Measurements from ENCODE around the gene GEMIN7.

GEMIN7 gene

DNA sequence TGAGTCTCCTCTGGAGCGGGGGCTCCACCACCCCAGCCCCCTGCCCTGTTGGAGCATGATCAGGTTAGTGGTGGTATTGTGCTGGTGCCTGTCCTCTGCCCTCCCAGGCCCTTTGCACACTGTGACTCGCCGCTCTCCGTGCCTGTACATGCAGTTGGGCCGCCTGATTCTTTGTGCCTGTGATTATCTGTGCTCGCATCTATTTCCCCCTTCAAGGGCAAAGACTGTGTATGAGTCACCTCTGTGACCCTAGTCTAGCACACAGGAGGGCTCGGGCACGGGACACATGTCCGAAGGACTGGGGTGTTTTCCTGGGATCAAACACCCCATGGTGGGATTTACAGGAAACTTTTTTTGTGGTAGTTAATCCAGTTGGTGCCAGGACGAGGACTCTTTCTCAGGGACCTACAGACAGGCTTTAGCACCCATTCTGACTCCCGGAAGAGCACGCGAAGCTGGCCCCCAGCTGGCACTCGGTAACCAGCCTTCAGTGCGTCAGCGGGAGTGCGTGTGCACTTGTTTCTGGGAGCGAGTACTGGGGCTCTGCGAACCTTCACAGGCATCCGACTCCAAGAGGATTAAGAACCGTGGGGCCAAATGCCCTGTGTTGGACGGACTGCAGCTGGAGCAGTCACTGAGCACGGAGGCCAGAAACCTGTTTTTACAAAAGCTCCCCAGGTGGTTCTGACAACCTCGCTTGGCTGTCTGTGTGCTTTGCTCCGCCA lies 20.6 kb downstream of the GEMIN7 start:
- Histone ChIP-seq H3K23ac (ENCODE audit: low read length) (no peak overlapping the region), H3K79me2 (ENCODE audit: control insufficient read depth, insufficient read depth, low read length, poor library complexity) (peaks cover 24% of the 10 kb centered on the region), H3K4ac (ENCODE audit: low read depth, low read length) (peak overlapping the region; percentile 8), H2BK5ac (ENCODE audit: low read depth, low read length, poor library complexity) (no peak overlapping the region), H4K12ac (ENCODE audit: low read depth, low read length) (no peak overlapping the region), H4K8ac (ENCODE audit: low read depth, low read length) (no peak overlapping the region), H3K18ac (ENCODE audit: low read length) (peak overlapping the region; percentile 2), H3K79me1 (ENCODE audit: low read length) (no peaks in the 10 kb centered on the region), H3K27ac (ENCODE audit: low read depth, low read length) (no peak overlapping the region), H3K14ac (ENCODE audit: low read length) (no peak overlapping the region), H2BK12ac (ENCODE audit: low read length) (no peak overlapping the region), H3K27me3 (ENCODE audit: insufficient read depth, low read length) (no peaks in the 10 kb centered on the region), H3K9ac (ENCODE audit: low read length) (no peak overlapping the region), H4K91ac (ENCODE audit: low read depth, low read length) (no peak overlapping the region), H3K36me3 (ENCODE audit: control insufficient read depth in 1 of 2, insufficient read depth in 2 of 2, low read length in 2 of 2) (peaks cover 0 to 4% of the 10 kb centered on the region in 2 experiments), H3K4me2 (ENCODE audit: low read length) (no peak overlapping the region), H3K4me1 (ENCODE audit: control insufficient read depth in 1 of 2, insufficient read depth in 2 of 2, low read length in 2 of 2) (peaks cover 22 to 25% of the 10 kb centered on the region in 2 experiments), H2AFZ (ENCODE audit: insufficient read depth, low read length, poor library complexity) (no peak overlapping the region), H3K4me3 (ENCODE audit: low read depth, low read length) (no peak overlapping the region), H2BK120ac (ENCODE audit: insufficient read depth, low read length, poor library complexity) (no peak overlapping the region), H2AK5ac (ENCODE audit: low read length) (no peak overlapping the region), H3K9me3 (ENCODE audit: insufficient read depth, low read depth, low read length) (no peaks in the 10 kb centered on the region)
- no peak for DNase-seq
- WGBS (ENCODE audit: extremely low coverage, insufficient coverage, insufficient read length) = no CpG with 5 or more reads among the region's 25 CpGs

DNA sequence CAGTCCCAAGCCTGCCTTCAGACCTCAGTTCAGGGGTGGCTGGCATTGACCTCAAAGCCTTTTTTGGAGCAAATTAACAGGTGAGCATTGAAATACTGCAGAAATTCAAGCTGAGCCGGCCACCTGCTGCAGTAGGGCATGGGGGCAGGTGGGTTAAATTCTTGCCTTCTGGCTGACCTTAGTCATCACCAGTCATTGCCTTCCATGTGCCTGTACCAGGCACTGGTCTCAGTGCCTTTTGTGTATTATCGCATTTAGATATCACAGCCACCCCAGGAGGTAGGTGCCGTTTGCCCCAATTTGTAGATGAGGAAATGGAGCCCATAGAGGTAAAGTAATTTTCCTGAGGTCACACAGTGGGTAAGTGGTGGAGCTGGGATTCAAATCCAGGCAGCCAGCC lies 21.1 kb downstream of the GEMIN7 start:
- H4K91ac ChIP-seq (ENCODE audit: low read depth, low read length) = no peak overlapping the region
- H3K4me3 ChIP-seq (ENCODE audit: low read depth, low read length) = no peak overlapping the region
- WGBS (ENCODE audit: extremely low coverage, insufficient coverage, insufficient read length) = no CpG with 5 or more reads among the region's 3 CpGs

DNA sequence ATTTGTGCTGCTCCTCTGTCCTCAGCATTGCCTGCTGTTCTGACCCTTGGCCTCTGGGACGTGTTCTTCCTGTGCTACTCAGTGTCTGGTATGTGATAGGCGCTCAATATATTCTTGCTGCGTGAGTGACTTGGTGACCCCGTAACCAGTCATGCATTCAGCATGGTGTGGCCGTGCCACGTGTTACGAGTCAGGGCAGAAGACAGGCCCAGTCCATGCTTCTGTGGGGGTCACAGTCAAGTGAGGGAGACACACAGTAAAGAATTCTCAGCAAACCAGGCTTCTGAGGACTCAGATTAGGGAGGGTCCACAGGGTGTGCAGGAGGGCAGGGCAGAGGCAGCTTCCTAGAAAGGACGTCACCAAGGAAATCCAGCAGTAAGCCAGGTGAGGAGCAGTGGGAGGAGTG lies 21.8 kb downstream of the GEMIN7 start:
- no peak for DNase-seq
- Histone ChIP-seq H2BK5ac (ENCODE audit: low read depth, low read length, poor library complexity) (no peak overlapping the region), H3K27me3 (ENCODE audit: insufficient read depth, low read length) (no peaks in the 10 kb centered on the region), H3K27ac (ENCODE audit: low read depth, low read length) (no peak overlapping the region), H3K4me3 (ENCODE audit: low read depth, low read length) (no peak overlapping the region), H3K9ac (ENCODE audit: low read length) (no peak overlapping the region), H3K4me2 (ENCODE audit: low read length) (no peak overlapping the region), H2BK12ac (ENCODE audit: low read length) (no peak overlapping the region), H2BK120ac (ENCODE audit: insufficient read depth, low read length, poor library complexity) (no peak overlapping the region), H3K79me2 (ENCODE audit: control insufficient read depth, insufficient read depth, low read length, poor library complexity) (peaks cover 23% of the 10 kb centered on the region), H2AK5ac (ENCODE audit: low read length) (no peak overlapping the region), H3K4ac (ENCODE audit: low read depth, low read length) (peak overlapping the region; percentile 37), H4K91ac (ENCODE audit: low read depth, low read length) (no peak overlapping the region), H3K18ac (ENCODE audit: low read length) (no peak overlapping the region), H3K23ac (ENCODE audit: low read length) (no peak overlapping the region), H3K4me1 (ENCODE audit: control insufficient read depth in 1 of 2, insufficient read depth in 2 of 2, low read length in 2 of 2) (peaks cover 20 to 25% of the 10 kb centered on the region in 2 experiments), H3K79me1 (ENCODE audit: low read length) (no peaks in the 10 kb centered on the region), H3K14ac (ENCODE audit: low read length) (no peak overlapping the region), H4K8ac (ENCODE audit: low read depth, low read length) (no peak overlapping the region), H2AFZ (ENCODE audit: insufficient read depth, low read length, poor library complexity) (no peak overlapping the region), H3K9me3 (ENCODE audit: insufficient read depth, low read depth, low read length) (no peaks in the 10 kb centered on the region), H4K12ac (ENCODE audit: low read depth, low read length) (no peak overlapping the region), H3K36me3 (ENCODE audit: control insufficient read depth in 1 of 2, insufficient read depth in 2 of 2, low read length in 2 of 2) (peaks cover 0 to 8% of the 10 kb centered on the region in 2 experiments)
- no CpG with 5 or more reads among the region's 8 CpGs for WGBS (ENCODE audit: extremely low coverage, insufficient coverage, insufficient read length)

More for the DNA sequence above, 21.1 kb downstream of the GEMIN7 start:
- peak in 1 of 2 donors; percentile 21 for DNase-seq
- H2AK5ac ChIP-seq (ENCODE audit: low read length) = no peak overlapping the region
- H2BK5ac ChIP-seq (ENCODE audit: low read depth, low read length, poor library complexity) = no peak overlapping the region
- peaks cover 0 to 8% of the 10 kb centered on the region in 2 experiments for H3K36me3 ChIP-seq (ENCODE audit: control insufficient read depth in 1 of 2, insufficient read depth in 2 of 2, low read length in 2 of 2)
- H3K9me3 ChIP-seq (ENCODE audit: insufficient read depth, low read depth, low read length) = no peaks in the 10 kb centered on the region
- H3K4me2 ChIP-seq (ENCODE audit: low read length) = no peak overlapping the region
- H2AFZ ChIP-seq (ENCODE audit: insufficient read depth, low read length, poor library complexity) = no peak overlapping the region
- no peaks in the 10 kb centered on the region for H3K79me1 ChIP-seq (ENCODE audit: low read length)
- no peak overlapping the region for H3K9ac ChIP-seq (ENCODE audit: low read length)
- no peak overlapping the region for H4K8ac ChIP-seq (ENCODE audit: low read depth, low read length)
- no peaks in the 10 kb centered on the region for H3K27me3 ChIP-seq (ENCODE audit: insufficient read depth, low read length)
- H4K12ac ChIP-seq (ENCODE audit: low read depth, low read length) = no peak overlapping the region
- H2BK120ac ChIP-seq (ENCODE audit: insufficient read depth, low read length, poor library complexity) = no peak overlapping the region
- H3K27ac ChIP-seq (ENCODE audit: low read depth, low read length) = no peak overlapping the region
- H3K4me1 ChIP-seq (ENCODE audit: control insufficient read depth in 1 of 2, insufficient read depth in 2 of 2, low read length in 2 of 2) = peaks cover 20 to 25% of the 10 kb centered on the region in 2 experiments
- no peak overlapping the region for H3K18ac ChIP-seq (ENCODE audit: low read length)
- no peak overlapping the region for H3K23ac ChIP-seq (ENCODE audit: low read length)
- no peak overlapping the region for H3K14ac ChIP-seq (ENCODE audit: low read length)
- H3K79me2 ChIP-seq (ENCODE audit: control insufficient read depth, insufficient read depth, low read length, poor library complexity) = peaks cover 23% of the 10 kb centered on the region
- no peak overlapping the region for H2BK12ac ChIP-seq (ENCODE audit: low read length)
- peak overlapping the region; percentile 2 for H3K4ac ChIP-seq (ENCODE audit: low read depth, low read length)

DNA sequence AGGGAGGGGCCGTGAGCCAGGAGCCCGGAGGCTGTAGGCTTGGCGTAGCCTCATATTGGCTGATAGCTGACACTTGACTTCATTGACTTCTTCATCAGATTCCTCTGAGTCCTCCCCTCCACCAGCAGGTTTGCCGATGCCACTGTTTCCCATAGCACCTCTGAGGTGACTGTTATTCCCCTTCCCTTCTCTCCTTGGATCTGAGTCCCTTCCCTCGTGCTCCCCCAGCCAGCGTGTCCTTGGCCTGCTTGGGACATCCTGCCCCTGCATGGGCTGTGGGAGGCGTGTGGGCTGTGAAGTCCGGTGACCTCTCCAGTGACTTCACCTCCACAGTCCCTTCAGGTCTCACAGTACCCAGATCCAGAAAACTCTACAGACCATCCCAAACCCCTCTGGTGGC lies 22.7 kb downstream of the GEMIN7 start:
- H3K9ac ChIP-seq (ENCODE audit: low read length) = no peak overlapping the region
- H3K4me3 ChIP-seq (ENCODE audit: low read depth, low read length) = no peak overlapping the region
- H4K91ac ChIP-seq (ENCODE audit: low read depth, low read length) = no peak overlapping the region
- no peak for DNase-seq
- no peak overlapping the region for H2BK120ac ChIP-seq (ENCODE audit: insufficient read depth, low read length, poor library complexity)
- H2AFZ ChIP-seq (ENCODE audit: insufficient read depth, low read length, poor library complexity) = no peak overlapping the region
- no peak overlapping the region for H3K23ac ChIP-seq (ENCODE audit: low read length)
- no peaks in the 10 kb centered on the region for H3K27me3 ChIP-seq (ENCODE audit: insufficient read depth, low read length)
- no peaks in the 10 kb centered on the region for H3K9me3 ChIP-seq (ENCODE audit: insufficient read depth, low read depth, low read length)
- peak overlapping the region; percentile 13 for H3K4ac ChIP-seq (ENCODE audit: low read depth, low read length)
- H3K4me1 ChIP-seq (ENCODE audit: control insufficient read depth in 1 of 2, insufficient read depth in 2 of 2, low read length in 2 of 2) = peaks cover 20 to 25% of the 10 kb centered on the region in 2 experiments
- no peak overlapping the region for H3K27ac ChIP-seq (ENCODE audit: low read depth, low read length)
- H4K12ac ChIP-seq (ENCODE audit: low read depth, low read length) = no peak overlapping the region
- peaks cover 23% of the 10 kb centered on the region for H3K79me2 ChIP-seq (ENCODE audit: control insufficient read depth, insufficient read depth, low read length, poor library complexity)
- H3K79me1 ChIP-seq (ENCODE audit: low read length) = no peaks in the 10 kb centered on the region
- no peak overlapping the region for H3K18ac ChIP-seq (ENCODE audit: low read length)
- H3K14ac ChIP-seq (ENCODE audit: low read length) = no peak overlapping the region
- H2BK5ac ChIP-seq (ENCODE audit: low read depth, low read length, poor library complexity) = no peak overlapping the region
- no CpG with 5 or more reads among the region's 8 CpGs for WGBS (ENCODE audit: extremely low coverage, insufficient coverage, insufficient read length)
- H4K8ac ChIP-seq (ENCODE audit: low read depth, low read length) = no peak overlapping the region
- no peak overlapping the region for H3K4me2 ChIP-seq (ENCODE audit: low read length)
- no peak overlapping the region for H2BK12ac ChIP-seq (ENCODE audit: low read length)
- no peak overlapping the region for H2AK5ac ChIP-seq (ENCODE audit: low read length)
- H3K36me3 ChIP-seq (ENCODE audit: control insufficient read depth in 1 of 2, insufficient read depth in 2 of 2, low read length in 2 of 2) = peaks cover 0 to 5% of the 10 kb centered on the region in 2 experiments
